ENCODE data around the gene GLP2R.

- TF ChIP-seq EP300 (IDR thresholded peaks at IDR 0.05) (no peak), CTCF (IDR thresholded peaks at IDR 0.05) (no peak), POLR2A (IDR thresholded peaks at IDR 0.05) (no peak)
Observed at GRCh38 chr17:9811537-9811936, 14.2 kb upstream of the GLP2R start.
